HuH-7 (cell line): ENCODE results near the gene BCAS4.

Source experiments
- DNase-seq: peaks from one replicate; pipeline ENCODE4 v3.0.0; 2011; ENCODE audit warnings: low spot score

The BCAS4 gene

GRCh38 chr20:50911716-50912115 lies 116.9 kb downstream of the BCAS4 start:
- DNase-seq: no peak

GRCh38 chr20:50913690-50914375 lies 119.0 kb downstream of the BCAS4 start:
- no peak for DNase-seq

GRCh38 chr20:50915424-50915823 lies 120.6 kb downstream of the BCAS4 start:
- DNase-seq: no peak

GRCh38 chr20:50916257-50916656 lies 121.4 kb downstream of the BCAS4 start:
- DNase-seq: no peak

- DNase-seq: no peak
Measured at GRCh38 chr20:50916934-50917333, 122.1 kb downstream of the BCAS4 start.

- no peak for DNase-seq
Measured at GRCh38 chr20:50918403-50918802, 123.5 kb downstream of the BCAS4 start.

- DNase-seq: no peak
Measured at GRCh38 chr20:50919567-50919966, 124.7 kb downstream of the BCAS4 start.

GRCh38 chr20:50920997-50921396 lies 126.1 kb downstream of the BCAS4 start:
- no peak for DNase-seq

GRCh38 chr20:50921803-50922501 lies 127.1 kb downstream of the BCAS4 start:
- no peak for DNase-seq

- no peak for DNase-seq
Measured at GRCh38 chr20:50924261-50924920, 129.5 kb downstream of the BCAS4 start.

- no peak for DNase-seq
Measured at GRCh38 chr20:50926530-50926929, 131.7 kb downstream of the BCAS4 start.
